ENCODE results near the gene ADAM12.

DNA sequence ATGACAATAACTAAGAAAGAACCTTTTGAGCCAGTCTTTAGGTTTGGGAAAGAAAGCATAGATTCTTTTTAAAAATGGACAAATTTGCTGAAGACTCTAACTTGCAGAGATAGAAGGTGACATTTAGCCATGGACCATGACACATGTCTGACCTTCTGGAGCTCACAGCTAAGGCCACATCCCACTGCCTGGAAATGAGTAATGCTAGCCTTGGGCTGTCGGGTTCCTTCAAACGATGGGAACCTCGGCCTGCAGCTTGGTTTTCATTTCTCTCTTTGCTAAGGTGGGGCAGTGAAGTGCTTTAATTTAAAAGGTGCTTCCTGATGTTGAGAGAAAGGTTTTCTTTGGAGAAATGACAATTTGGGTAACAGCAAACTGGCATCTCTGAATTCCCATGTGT lies 268.7 kb downstream of the ADAM12 start:
- TF ChIP-seq CTCF (IDR thresholded peaks at IDR 0.05) (no peak), POLR2A (IDR thresholded peaks at IDR 0.05) (no peak)

Data from adrenal gland (tissue), 5 donors.